C4-2B (cell line): ENCODE data around the gene GNAL.

Experiments
- ZFX ChIP-seq: fragments of 450-650 bp; IDR thresholded peaks from 2 replicates; pipeline ENCODE4 v1.6.1; 2017
- TF ChIP-seq, protein P1 (sequence below): fragments of 450-650 bp; conservative IDR thresholded peaks from 2 replicates; pipeline ENCODE4 v1.5.1; 2017; ENCODE audit warnings: mild to moderate bottlenecking

GRCh38 chr18:11925800-11926481 lies 236.9 kb downstream of the GNAL start:
- TF ChIP-seq, protein P1, sequence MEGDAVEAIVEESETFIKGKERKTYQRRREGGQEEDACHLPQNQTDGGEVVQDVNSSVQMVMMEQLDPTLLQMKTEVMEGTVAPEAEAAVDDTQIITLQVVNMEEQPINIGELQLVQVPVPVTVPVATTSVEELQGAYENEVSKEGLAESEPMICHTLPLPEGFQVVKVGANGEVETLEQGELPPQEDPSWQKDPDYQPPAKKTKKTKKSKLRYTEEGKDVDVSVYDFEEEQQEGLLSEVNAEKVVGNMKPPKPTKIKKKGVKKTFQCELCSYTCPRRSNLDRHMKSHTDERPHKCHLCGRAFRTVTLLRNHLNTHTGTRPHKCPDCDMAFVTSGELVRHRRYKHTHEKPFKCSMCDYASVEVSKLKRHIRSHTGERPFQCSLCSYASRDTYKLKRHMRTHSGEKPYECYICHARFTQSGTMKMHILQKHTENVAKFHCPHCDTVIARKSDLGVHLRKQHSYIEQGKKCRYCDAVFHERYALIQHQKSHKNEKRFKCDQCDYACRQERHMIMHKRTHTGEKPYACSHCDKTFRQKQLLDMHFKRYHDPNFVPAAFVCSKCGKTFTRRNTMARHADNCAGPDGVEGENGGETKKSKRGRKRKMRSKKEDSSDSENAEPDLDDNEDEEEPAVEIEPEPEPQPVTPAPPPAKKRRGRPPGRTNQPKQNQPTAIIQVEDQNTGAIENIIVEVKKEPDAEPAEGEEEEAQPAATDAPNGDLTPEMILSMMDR = no peak
- TF ChIP-seq ZFX = no peak
